ENCODE measurements around the gene TMEM8B. TPM values are rescaled to one million over a fixed set of nuclear protein-coding genes. Genes with fewer than 3 reads are reported as not detected.

TMEM8B gene
- total RNA-seq, 1 experiment from 2014 or later: 2.4 TPM

- intact Hi-C loops (cut with micrococcal nuclease): no loop called here
- POLR2A ChIA-PET (ENCODE audit: unreplicated experiment): no interaction called here
- CTCF ChIA-PET: interaction anchor here (0.6 kb wide), 1 partner anchor 18 kb away, joined by 3 read pairs; no protein-coding TSS in a partner anchor
Measured at GRCh38 chr9:35841645-35841900, 12.5 kb downstream of the TMEM8B start.

DNA sequence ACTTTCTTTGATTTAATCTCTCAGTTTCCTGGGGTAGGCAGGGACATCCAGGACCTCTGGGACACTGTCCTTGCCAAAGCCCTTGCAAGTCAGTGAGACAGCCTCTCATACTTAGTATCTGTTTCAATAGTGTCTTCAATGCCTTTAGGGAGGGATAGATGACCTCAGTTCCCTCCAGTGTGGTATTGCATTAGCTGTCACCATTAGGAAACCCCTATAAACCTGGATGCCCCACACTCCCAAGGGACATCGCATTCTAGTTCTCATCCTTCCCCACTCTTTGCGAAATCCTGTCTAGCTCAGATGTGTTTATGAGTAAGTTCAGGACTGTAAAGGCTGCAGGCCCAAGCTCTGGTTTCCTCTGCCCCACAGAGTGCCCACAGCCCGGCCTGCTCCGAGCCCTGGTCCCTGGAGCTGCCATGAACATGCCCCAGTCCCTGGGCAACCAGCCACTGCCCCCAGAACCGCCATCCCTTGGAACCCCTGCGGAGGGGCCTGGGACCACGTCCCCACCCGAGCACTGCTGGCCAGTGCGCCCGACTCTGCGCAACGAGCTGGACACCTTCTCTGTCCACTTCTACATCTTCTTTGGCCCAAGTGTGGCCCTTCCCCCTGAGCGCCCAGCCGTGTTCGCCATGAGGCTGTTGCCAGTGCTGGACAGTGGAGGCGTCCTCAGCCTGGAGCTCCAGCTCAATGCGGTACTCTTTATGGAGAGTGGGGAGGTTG is 13.2 kb downstream of the TMEM8B start:
- no peaks in the 10 kb centered on the region for H3K36me3 ChIP-seq (ENCODE audit: low read depth, low read length)
- no peak overlapping the region for H3K27ac ChIP-seq (ENCODE audit: low read length)
- no peak for DNase-seq
- H3K4me1 ChIP-seq (ENCODE audit: insufficient read depth, low read length): peaks cover 19% of the 10 kb centered on the region
- no peaks in the 10 kb centered on the region for H3F3A ChIP-seq (ENCODE audit: low read length, unreplicated experiment)
- no peak overlapping the region for H3K4me3 ChIP-seq (ENCODE audit: low read length)
- H3K9ac ChIP-seq (ENCODE audit: low read length): no peak overlapping the region
- ChIA-PET POLR2A (ENCODE audit: unreplicated experiment) (no interaction called here), CTCF (interaction anchor here (0.6 kb wide), 1 partner anchor 18 kb away, joined by 3 read pairs; no protein-coding TSS in a partner anchor)
- H4K20me1 ChIP-seq (ENCODE audit: low read length): no peaks in the 10 kb centered on the region
- H3K79me2 ChIP-seq (ENCODE audit: low read length): no peaks in the 10 kb centered on the region
- H3K27me3 ChIP-seq (ENCODE audit: low read length): no peaks in the 10 kb centered on the region
- TF ChIP-seq EZH2phosphoT487 (IDR thresholded peaks at IDR 0.05; ENCODE audit: borderline replicate concordance, low read length) (no peak), EZH2 (IDR thresholded peaks at IDR 0.05; ENCODE audit: low read length, unreplicated experiment) (no peak)
- TF ChIP-seq, protein P1, sequence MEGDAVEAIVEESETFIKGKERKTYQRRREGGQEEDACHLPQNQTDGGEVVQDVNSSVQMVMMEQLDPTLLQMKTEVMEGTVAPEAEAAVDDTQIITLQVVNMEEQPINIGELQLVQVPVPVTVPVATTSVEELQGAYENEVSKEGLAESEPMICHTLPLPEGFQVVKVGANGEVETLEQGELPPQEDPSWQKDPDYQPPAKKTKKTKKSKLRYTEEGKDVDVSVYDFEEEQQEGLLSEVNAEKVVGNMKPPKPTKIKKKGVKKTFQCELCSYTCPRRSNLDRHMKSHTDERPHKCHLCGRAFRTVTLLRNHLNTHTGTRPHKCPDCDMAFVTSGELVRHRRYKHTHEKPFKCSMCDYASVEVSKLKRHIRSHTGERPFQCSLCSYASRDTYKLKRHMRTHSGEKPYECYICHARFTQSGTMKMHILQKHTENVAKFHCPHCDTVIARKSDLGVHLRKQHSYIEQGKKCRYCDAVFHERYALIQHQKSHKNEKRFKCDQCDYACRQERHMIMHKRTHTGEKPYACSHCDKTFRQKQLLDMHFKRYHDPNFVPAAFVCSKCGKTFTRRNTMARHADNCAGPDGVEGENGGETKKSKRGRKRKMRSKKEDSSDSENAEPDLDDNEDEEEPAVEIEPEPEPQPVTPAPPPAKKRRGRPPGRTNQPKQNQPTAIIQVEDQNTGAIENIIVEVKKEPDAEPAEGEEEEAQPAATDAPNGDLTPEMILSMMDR (conservative IDR thresholded peaks at IDR 0.05; ENCODE audit: low read depth, low read length): no peak
- no peaks in the 10 kb centered on the region for H3K9me2 ChIP-seq (replicated peaks; ENCODE audit: low read length)
- no peak overlapping the region for H3K4me2 ChIP-seq (ENCODE audit: low read length)
- no peaks in the 10 kb centered on the region for H3K9me3 ChIP-seq (ENCODE audit: low read length)
- intact Hi-C loops (cut with micrococcal nuclease): no loop called here
- H2AFZ ChIP-seq (ENCODE audit: low read length): no peak overlapping the region
- BruUV-seq (replicated peaks): no TSS peak
- no peak for ATAC-seq

More at GRCh38 chr9:35841645-35841900, 12.5 kb downstream of the TMEM8B start:
- Histone ChIP-seq H3K9me3 (ENCODE audit: low read length) (no peaks in the 10 kb centered on the region), H3K4me2 (ENCODE audit: low read length) (no peak overlapping the region), H3K4me1 (ENCODE audit: insufficient read depth, low read length) (peaks cover 19% of the 10 kb centered on the region), H3K36me3 (ENCODE audit: low read depth, low read length) (no peaks in the 10 kb centered on the region), H3K27me3 (ENCODE audit: low read length) (no peaks in the 10 kb centered on the region), H3K9me2 (replicated peaks; ENCODE audit: low read length) (no peaks in the 10 kb centered on the region), H2AFZ (ENCODE audit: low read length) (no peak overlapping the region), H3K27ac (ENCODE audit: low read length) (no peak overlapping the region), H4K20me1 (ENCODE audit: low read length) (no peaks in the 10 kb centered on the region), H3K79me2 (ENCODE audit: low read length) (no peaks in the 10 kb centered on the region), H3K4me3 (ENCODE audit: low read length) (no peak overlapping the region), H3F3A (ENCODE audit: low read length, unreplicated experiment) (no peaks in the 10 kb centered on the region), H3K9ac (ENCODE audit: low read length) (no peak overlapping the region)
- TF ChIP-seq EZH2 (IDR thresholded peaks at IDR 0.05; ENCODE audit: low read length, unreplicated experiment) (no peak), EZH2phosphoT487 (IDR thresholded peaks at IDR 0.05; ENCODE audit: borderline replicate concordance, low read length) (no peak)
- TF ChIP-seq, protein P1 (conservative IDR thresholded peaks at IDR 0.05; ENCODE audit: low read depth, low read length): no peak
- DNase-seq (no peak), ATAC-seq (no peak)
- no TSS peak for BruUV-seq (replicated peaks)

DNA sequence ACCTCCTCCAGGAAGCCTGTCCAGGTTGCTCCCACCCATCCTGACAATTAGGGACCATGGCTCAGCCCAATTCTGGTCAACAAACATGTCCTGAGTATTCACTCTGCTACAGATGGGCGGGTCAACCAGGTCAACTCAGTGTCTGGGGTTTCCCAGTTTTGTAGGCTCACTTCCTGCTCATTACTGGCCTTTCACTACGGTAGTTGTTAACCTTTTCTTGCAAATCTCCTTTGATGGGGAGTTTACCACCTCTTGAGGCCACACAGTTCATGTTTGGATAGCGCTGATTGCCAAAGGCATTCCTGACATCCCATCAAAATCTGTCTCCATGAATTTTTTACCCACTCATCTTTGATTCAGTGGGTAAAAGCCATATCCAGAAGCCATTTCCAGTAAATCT is 13.8 kb downstream of the TMEM8B start:
- DNase-seq (no peak), ATAC-seq (no peak)
- no peak for TF ChIP-seq EZH2phosphoT487 (IDR thresholded peaks at IDR 0.05; ENCODE audit: borderline replicate concordance, low read length)
- TF ChIP-seq, protein P1 (conservative IDR thresholded peaks at IDR 0.05; ENCODE audit: low read depth, low read length): no peak
- TF ChIP-seq EZH2 (IDR thresholded peaks at IDR 0.05; ENCODE audit: low read length, unreplicated experiment): no peak
- Histone ChIP-seq H3K9me3 (ENCODE audit: low read length) (no peaks in the 10 kb centered on the region), H3K79me2 (ENCODE audit: low read length) (no peaks in the 10 kb centered on the region), H3K4me3 (ENCODE audit: low read length) (no peak overlapping the region), H3K27ac (ENCODE audit: low read length) (no peak overlapping the region), H2AFZ (ENCODE audit: low read length) (no peak overlapping the region), H3K36me3 (ENCODE audit: low read depth, low read length) (no peaks in the 10 kb centered on the region), H3F3A (ENCODE audit: low read length, unreplicated experiment) (no peaks in the 10 kb centered on the region), H3K9ac (ENCODE audit: low read length) (no peak overlapping the region), H3K4me1 (ENCODE audit: insufficient read depth, low read length) (peaks cover 20% of the 10 kb centered on the region), H3K9me2 (replicated peaks; ENCODE audit: low read length) (no peaks in the 10 kb centered on the region), H3K4me2 (ENCODE audit: low read length) (no peak overlapping the region), H3K27me3 (ENCODE audit: low read length) (no peaks in the 10 kb centered on the region), H4K20me1 (ENCODE audit: low read length) (no peaks in the 10 kb centered on the region)
- ChIA-PET CTCF (no interaction called here), POLR2A (ENCODE audit: unreplicated experiment) (no interaction called here)
- BruUV-seq (replicated peaks): no TSS peak
- intact Hi-C loops (cut with micrococcal nuclease): no loop called here

Measured in PC-3 (cell line).